Common myeloid progenitor, CD34-positive (primary cell): ENCODE measurements around the gene DOCK4.

Experiments
- CTCF ChIA-PET: fragments of 350-600 bp; sonication (Branson Sonifier 250); formaldehyde crosslinking; loops from one replicate; lab custom pipeline; 2021; ENCODE audit warnings: antibody characterized with exemption; lab: Charles Lee
- POLR2A ChIA-PET: fragments of 350-600 bp; sonication (Branson Sonifier 250); formaldehyde crosslinking; loops from one replicate; lab custom pipeline; 2021; ENCODE audit warnings: antibody characterized with exemption; lab: Charles Lee
- DNase-seq, 3 donors: peaks; one replicate each; pipeline versions ENCODE4 v3.0.0 to v3.0.0-alpha.2; 2013
- H3K27ac ChIP-seq, 2 experiments: 1 replicate in 1 of 2; 2 replicates in 1 of 2; pipeline ENCODE4 v1.7.0; 2013; ENCODE audit warnings: inconsistent platforms in 2 of 2, low read length in 2 of 2, mild to moderate bottlenecking in 2 of 2, low read depth in 1 of 2, moderate library complexity in 1 of 2; ENCODE audit not compliant: severe bottlenecking in 2 of 2, insufficient read depth in 1 of 2, poor library complexity in 1 of 2
- H3K27me3 ChIP-seq, 5 experiments: replicated peaks in 2 of 5; 1 replicate in 3 of 5; 2 replicates in 2 of 5; pipeline versions ENCODE4 v1.6.1 to v1.7.0; 2013; ENCODE audit warnings: low read length in 4 of 5, mild to moderate bottlenecking in 2 of 5, moderate library complexity in 2 of 5, inconsistent platforms in 1 of 5; ENCODE audit not compliant: insufficient read depth in 5 of 5, control insufficient read depth in 4 of 5
- H3K36me3 ChIP-seq, 4 experiments: 1 replicate in 2 of 4; 2 replicates in 2 of 4; pipeline versions ENCODE4 v1.6.1 to v1.7.0; 2013; ENCODE audit warnings: low read length in 3 of 4, control low read depth in 1 of 4, mild to moderate bottlenecking in 1 of 4; ENCODE audit not compliant: control insufficient read depth in 4 of 4, insufficient read depth in 4 of 4
- H3K4me1 ChIP-seq, 4 experiments: 1 replicate in 3 of 4; 2 replicates in 1 of 4; pipeline versions ENCODE4 v1.6.1 to v1.7.1; 2013; ENCODE audit warnings: low read length in 3 of 4, mild to moderate bottlenecking in 3 of 4, control low read depth in 1 of 4, inconsistent platforms in 1 of 4, moderate library complexity in 1 of 4; ENCODE audit not compliant: control insufficient read depth in 4 of 4, insufficient read depth in 4 of 4; ENCODE audit errors: control extremely low read depth in 1 of 4
- H3K4me3 ChIP-seq, 7 experiments: 1 replicate in 4 of 7; 2 replicates in 3 of 7; pipeline versions ENCODE4 v1.5.1 to v1.7.0; 2013; ENCODE audit warnings: mild to moderate bottlenecking in 7 of 7, low read length in 6 of 7, moderate library complexity in 6 of 7, inconsistent platforms in 2 of 7, low read depth in 2 of 7, control low read depth in 1 of 7; ENCODE audit not compliant: insufficient read depth in 4 of 7, control insufficient read depth in 1 of 7; ENCODE audit errors: extremely low read depth in 1 of 7
- H3K9me3 ChIP-seq, 5 experiments: 1 replicate in 4 of 5; 2 replicates in 1 of 5; pipeline versions ENCODE4 v1.6.1 to v1.7.1; 2013; ENCODE audit warnings: low read length in 4 of 5, mild to moderate bottlenecking in 2 of 5, inconsistent platforms in 1 of 5, low read depth in 1 of 5, moderate library complexity in 1 of 5; ENCODE audit not compliant: control insufficient read depth in 4 of 5, insufficient read depth in 2 of 5; ENCODE audit errors: control extremely low read depth in 1 of 5
- WGBS: methylation state at CpG from one replicate; pipeline ENCODE4 v1.1.5; 2013; ENCODE audit not compliant: insufficient coverage; 5-methylcytosine and 5-hydroxymethylcytosine counted together

Gene DOCK4

GRCh38 chr7:112021379-112022044 is 184.7 kb downstream of the DOCK4 start:
- ChIA-PET POLR2A (no interaction called here), CTCF (interaction anchor here (0.5 kb wide), 1 partner anchor 278 kb away, joined by 3 read pairs; no protein-coding TSS in a partner anchor)
- H3K27me3 ChIP-seq = no peaks in the 10 kb centered on the region
- DNase-seq = no peak
- no peak overlapping the region for H3K4me3 ChIP-seq
- H3K36me3 ChIP-seq = no peaks in the 10 kb centered on the region
- 92% methylated on average over 5 of the region's 7 CpGs for WGBS
- H3K9me3 ChIP-seq = no peaks in the 10 kb centered on the region
- H3K27ac ChIP-seq = no peak overlapping the region
- H3K4me1 ChIP-seq = no peaks in the 10 kb centered on the region

GRCh38 chr7:112020800-112021199 is 185.4 kb downstream of the DOCK4 start:
- Histone ChIP-seq H3K27ac (no peak overlapping the region), H3K4me3 (no peak overlapping the region), H3K36me3 (no peaks in the 10 kb centered on the region), H3K4me1 (no peaks in the 10 kb centered on the region), H3K9me3 (no peaks in the 10 kb centered on the region), H3K27me3 (no peaks in the 10 kb centered on the region)
- ChIA-PET POLR2A (interaction anchor here (0.6 kb wide), 1 partner anchor 1286 kb away, joined by 4 read pairs; no protein-coding TSS in a partner anchor), CTCF (interaction anchor here (1.2 kb wide), 1 partner anchor 378 kb away, joined by 3 read pairs; no protein-coding TSS in a partner anchor)
- WGBS = no CpG with 5 or more reads among the region's 4 CpGs
- no peak for DNase-seq

GRCh38 chr7:112019932-112020331 is 186.3 kb downstream of the DOCK4 start:
- no peak for DNase-seq
- no peaks in the 10 kb centered on the region for H3K36me3 ChIP-seq
- WGBS = 100% methylated on average over 1 of the region's 1 CpG

DNA sequence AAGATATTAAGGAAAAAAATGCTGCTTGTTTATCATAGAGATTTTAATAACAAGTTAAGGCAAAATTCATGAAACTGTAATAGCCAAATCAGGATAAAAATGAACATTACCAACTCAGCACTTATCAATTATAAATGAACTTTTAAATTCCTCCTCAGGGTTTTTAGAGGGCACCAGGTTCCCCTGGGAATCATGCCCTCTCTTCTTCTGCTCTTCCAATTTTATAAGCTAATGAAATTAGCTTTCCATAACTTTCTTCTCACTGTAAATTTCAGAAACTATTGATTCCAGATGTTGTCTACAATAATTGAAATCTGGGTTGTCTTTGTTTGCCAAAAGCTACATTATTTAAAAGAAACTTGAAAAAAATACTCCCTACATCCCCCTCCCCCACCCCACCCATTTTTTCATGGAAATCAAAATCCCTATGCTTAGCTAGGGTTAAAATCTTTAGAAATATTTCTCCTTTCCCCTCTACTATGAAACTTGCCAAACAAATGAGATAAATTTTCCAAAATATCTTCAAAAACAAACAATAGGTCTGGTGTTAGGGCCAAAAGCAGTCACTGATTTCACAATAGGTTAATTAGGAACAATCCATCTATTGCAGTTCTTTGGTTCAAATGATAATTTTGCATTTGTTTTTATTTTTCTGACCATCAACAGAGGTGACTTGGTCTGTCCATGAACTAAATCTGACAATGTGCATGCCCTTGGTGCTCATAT is 187.7 kb downstream of the DOCK4 start:
- Histone ChIP-seq H3K36me3 (no peaks in the 10 kb centered on the region), H3K4me1 (no peaks in the 10 kb centered on the region), H3K27me3 (no peaks in the 10 kb centered on the region), H3K4me3 (no peak overlapping the region), H3K9me3 (no peaks in the 10 kb centered on the region), H3K27ac (no peak overlapping the region)
- no peak for DNase-seq
- CTCF ChIA-PET = no interaction called here
- POLR2A ChIA-PET = no interaction called here

More at GRCh38 chr7:112019932-112020331, 186.3 kb downstream of the DOCK4 start:
- H3K9me3 ChIP-seq = no peaks in the 10 kb centered on the region
- no peak overlapping the region for H3K4me3 ChIP-seq
- ChIA-PET POLR2A (no interaction called here), CTCF (interaction anchor here (1.2 to 1.4 kb wide), 2 partner anchors 9 to 379 kb away, joined by 3 to 4 read pairs; no protein-coding TSS in a partner anchor)
- H3K27me3 ChIP-seq = no peaks in the 10 kb centered on the region
- H3K27ac ChIP-seq = no peak overlapping the region
- H3K4me1 ChIP-seq = no peaks in the 10 kb centered on the region

DNA sequence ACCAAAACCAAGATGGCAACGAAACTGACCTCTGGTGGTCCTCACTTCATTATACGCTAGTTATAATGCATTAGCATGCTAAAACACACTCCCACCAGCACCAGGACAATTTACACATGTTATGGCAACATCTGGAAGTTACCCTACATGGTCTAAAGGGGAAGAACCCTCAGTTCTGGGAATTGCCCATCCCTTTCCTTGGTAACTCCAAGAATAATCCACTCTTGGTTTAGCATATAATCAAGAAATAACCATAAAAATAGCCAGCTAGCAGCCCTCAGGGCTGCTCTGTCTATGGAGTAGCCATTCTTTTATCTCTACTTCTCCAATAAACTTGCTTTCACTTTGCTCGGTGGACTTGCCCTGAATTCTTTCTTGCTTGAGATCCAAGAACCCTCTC is 191.1 kb downstream of the DOCK4 start:
- no peaks in the 10 kb centered on the region for H3K9me3 ChIP-seq
- POLR2A ChIA-PET = no interaction called here
- WGBS = 100% methylated on average over 2 of the region's 3 CpGs

GRCh38 chr7:112014347-112014746 is 191.9 kb downstream of the DOCK4 start:
- Histone ChIP-seq H3K9me3 (no peaks in the 10 kb centered on the region), H3K27ac (no peak overlapping the region), H3K36me3 (no peaks in the 10 kb centered on the region), H3K4me3 (no peak overlapping the region), H3K27me3 (no peaks in the 10 kb centered on the region), H3K4me1 (peaks cover 0 to 3% (median 0%) of the 10 kb centered on the region in 4 experiments)
- DNase-seq = no peak
- WGBS = 100% methylated on average over 1 of the region's 1 CpG
- POLR2A ChIA-PET = no interaction called here
- CTCF ChIA-PET = no interaction called here

More for the DNA sequence above, 191.1 kb downstream of the DOCK4 start:
- CTCF ChIA-PET = no interaction called here
- H3K27ac ChIP-seq = no peak overlapping the region
- H3K4me3 ChIP-seq = no peak overlapping the region
- no peak for DNase-seq
- no peaks in the 10 kb centered on the region for H3K27me3 ChIP-seq
- H3K36me3 ChIP-seq = no peaks in the 10 kb centered on the region
- H3K4me1 ChIP-seq = peaks cover 0 to 3% (median 0%) of the 10 kb centered on the region in 4 experiments

DNA sequence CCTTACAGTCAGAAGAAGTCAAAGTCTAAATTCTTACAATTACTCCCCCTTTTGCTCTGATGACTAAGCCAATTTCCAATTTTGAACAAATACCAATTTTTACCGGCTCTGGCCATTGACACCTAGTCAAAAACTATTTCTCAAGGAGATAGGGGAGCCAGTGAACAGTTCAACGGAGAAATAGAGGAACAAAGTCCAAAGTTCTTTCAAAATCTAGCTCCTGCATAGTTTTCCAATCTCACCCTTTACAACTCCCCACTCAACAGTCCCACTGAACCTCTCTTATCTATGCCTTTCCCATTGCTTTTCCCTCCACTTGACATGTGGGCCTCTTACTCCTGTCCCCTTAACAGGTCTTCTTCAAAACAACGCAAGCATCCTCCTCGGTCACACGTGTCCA is 192.9 kb downstream of the DOCK4 start:
- Histone ChIP-seq H3K36me3 (no peaks in the 10 kb centered on the region), H3K4me3 (no peak overlapping the region), H3K27ac (no peak overlapping the region), H3K27me3 (no peaks in the 10 kb centered on the region), H3K4me1 (peaks cover 0 to 3% (median 0%) of the 10 kb centered on the region in 4 experiments), H3K9me3 (no peaks in the 10 kb centered on the region)
- no peak for DNase-seq
- CTCF ChIA-PET = no interaction called here
- POLR2A ChIA-PET = no interaction called here
- WGBS = 100% methylated on average over 5 of the region's 5 CpGs
